GM19351 (cell line): ENCODE measurements around the gene NOP14.
"Not testable (repeated sequence)": the region's sequence is repeated elsewhere in the genome, so short reads cannot be mapped to it uniquely, and the experiment has no call there.

Experiments used
- ATAC-seq: cut with Tn5 transposase; IDR thresholded peaks from one replicate; pipeline ENCODE4 v1.9.1; 2021; ENCODE audit warnings: mild to moderate bottlenecking, moderate library complexity; ENCODE audit not compliant: unreplicated experiment

The NOP14 gene

DNA sequence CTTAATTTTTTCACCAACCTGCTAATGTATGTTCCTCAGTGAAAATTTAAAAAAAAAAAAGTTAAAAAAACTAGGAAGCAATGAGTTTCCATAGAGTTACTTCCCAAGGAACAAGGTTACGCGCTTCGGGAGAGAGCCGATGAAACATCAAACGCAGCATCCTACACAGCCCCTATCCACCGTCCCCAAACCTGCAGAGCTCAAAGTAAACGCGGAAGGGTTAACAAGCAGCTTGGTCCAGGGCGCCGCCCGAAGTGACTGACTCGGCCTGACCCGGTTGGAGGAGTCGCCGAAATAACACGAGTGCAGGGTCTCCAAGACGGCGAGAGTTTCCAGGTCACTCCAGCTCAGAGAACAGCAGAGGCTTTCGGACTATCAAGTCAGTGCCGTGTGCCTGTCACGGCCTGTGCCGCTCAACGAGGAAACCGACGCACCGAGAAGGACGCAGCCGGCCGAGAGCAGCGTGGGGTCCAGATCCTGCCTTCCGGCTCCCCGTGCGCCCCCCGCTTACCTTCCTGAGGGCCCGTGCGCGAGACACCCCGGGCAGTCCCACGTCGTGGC, 512 bp downstream of the NOP14 start:
- peak; percentile 16 for ATAC-seq

DNA sequence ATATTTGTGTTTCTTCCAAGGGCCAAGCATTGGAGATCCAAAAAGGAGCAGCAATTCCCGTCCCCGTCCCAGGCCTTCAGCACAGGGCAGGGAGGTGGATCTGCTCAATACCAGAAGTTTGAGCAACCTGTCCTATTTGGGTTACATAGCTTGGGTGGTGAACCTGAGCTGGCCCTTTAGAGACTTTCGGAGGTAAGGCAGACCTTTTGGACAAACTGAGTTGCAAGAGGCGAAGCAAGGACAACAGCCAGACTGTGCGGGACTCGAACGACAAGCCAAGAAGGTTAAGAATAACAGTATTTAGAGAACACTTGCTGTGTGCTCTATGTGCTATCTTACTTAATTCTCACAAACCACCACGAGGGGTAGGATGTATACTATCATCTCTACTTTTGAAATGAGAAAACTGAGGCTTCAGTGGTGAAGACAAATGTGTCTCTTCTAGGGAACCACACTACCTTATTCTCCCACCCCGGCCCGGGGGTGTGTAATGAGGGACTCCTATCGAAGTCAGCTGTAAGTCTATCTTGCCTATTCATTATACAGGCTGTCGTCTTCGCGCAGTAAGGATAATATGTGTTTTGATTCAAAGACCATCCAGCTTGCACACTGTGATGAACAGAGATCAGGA, 1.3 kb downstream of the NOP14 start:
- ATAC-seq = no peak

DNA sequence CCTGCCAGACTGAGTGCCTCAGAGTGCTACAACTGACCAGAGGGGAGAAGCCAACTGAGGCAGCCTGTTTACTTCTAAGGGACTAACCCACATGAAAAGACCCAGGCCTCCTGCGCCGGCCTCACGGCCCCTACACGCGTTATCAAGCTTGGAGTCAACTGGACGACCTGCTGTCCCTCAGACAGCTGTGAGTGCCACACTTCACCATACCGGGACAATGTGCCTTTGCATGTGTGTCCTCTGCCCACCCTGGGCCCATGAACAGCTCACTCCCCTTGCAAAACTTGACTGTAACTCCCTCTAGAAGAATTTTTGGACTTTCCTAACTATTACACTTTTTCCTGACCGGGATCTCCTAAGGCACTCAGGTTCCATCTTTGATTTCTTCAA, 1.8 kb downstream of the NOP14 start:
- no peak for ATAC-seq

DNA sequence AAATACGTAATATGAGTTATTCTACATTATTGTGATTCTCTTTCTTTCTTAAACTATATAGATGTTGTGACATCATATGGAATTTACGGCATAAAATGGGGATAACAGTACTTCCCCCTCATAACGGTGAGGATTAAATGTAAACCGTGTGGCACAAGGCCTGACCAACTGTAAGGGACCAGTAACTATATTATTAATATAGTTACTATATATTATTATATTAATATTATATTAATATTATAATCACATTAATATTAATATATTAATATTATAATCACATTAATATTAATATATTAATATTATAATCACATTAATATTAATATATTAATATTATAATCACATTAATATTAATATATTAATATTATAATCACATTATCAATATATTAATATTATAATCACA, 2.8 kb downstream of the NOP14 start:
- ATAC-seq = not testable (repeated sequence)

DNA sequence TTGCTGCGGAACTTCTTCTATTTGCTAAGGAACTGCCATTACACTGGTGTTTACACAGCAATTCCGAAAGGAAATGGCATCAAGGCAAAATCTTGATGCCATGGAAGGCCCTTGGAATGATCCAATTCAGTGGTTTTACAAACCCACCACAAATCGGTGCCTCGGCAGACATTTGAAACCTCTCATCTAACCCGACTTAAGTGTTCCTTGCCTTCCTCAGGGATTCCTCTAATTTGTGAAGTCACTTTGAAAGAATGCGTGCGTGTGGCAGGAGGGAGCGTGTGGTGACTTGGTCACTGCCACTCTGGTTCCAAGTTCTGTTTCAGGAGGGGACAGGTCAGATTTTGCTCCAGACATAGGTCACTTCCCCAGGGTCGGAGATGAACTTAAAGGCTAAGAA, 4.8 kb downstream of the NOP14 start:
- no peak for ATAC-seq

DNA sequence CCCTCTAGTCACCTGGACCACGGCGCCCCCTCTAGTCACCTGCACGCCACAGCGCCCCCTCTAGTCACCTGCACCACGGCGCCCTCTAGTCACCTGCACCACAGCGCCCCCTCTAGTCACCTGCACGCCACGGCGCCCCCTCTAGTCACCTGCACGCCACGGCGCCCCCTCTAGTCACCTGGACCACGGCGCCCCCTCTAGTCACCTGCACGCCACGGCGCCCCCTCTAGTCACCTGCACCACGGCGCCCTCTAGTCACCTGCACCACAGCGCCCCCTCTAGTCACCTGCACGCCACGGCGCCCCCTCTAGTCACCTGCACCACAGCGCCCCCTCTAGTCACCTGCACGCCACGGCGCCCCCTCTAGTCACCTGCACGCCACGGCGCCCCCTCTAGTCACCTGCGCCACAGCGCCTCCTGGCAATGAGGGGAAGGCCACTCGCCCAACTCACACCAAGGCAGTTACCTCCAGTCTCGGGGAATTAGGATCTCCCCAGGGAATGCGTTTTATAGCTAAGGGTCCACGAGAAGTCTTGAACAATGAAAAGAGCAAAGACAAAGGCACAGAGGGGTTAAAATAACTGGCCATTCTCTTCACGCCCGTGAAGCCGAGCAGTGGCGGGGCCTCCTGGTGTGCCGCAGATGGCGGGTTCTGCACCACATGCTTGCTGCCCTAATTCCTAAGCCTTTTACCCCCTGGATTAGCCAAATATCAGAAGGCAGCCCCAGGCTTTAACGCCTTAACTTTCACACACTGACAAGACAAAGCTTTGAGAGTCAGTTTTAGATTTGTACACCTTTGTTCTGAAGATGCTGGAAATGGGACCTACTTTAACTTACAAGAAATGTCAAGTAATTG, 7.8 kb downstream of the NOP14 start:
- not testable (repeated sequence) for ATAC-seq

DNA sequence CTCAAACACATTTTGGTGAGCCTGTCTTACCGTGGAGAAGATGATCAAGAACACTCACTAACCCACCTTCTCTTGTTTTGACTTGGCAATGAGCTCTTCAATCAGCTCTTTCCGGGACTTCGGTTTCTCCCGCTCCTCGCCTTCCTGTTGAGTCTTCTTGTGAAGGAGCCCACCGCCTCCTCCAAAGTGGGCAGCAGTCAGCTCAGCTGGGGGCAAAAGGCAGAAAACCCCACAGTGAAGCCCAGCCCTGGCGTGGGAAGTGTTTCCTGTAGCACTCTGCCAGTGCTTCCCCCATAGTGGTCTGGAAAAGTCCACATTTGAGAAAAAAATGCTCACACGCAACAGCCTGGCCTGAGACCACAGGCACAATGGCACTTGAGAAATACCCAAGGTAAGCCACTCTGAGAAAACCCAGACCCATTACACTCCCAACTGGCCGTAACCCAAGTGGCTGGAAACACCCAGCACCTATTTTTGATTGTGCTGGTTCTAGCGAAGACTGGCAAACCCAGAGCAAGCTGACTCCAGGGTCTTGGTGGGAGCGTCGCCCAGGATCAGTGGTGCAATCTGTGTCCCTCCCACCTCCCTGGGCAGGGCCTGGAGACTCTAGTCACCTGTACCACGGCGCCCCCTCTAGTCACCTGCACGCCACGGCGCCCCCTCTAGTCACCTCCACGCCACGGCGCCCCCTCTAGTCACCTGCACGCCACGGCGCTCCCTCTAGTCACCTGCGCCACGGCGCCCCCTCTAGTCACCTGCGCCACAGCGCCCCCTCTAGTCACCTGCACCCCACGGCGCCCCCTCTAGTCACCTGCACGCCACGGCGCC, 8.6 kb downstream of the NOP14 start:
- peak; percentile 65 for ATAC-seq

DNA sequence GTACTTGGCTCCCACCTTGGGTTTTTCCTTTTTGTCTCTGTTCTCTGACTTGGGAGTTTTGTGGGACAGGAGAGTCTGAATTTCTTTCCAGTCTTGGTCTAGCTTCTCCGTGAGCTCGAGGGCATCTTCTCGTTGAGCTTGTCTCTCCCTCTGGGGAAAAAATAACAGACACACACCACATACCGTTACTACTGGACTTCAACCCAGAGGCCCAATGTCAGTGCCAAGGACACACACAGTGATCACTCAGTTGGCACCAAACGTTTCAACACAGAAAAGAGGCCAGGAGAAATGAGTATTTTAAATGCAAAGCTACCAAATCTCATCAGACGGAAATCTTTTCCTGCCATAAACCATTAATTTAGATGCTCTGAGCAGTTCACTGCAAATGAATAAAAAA, 9.7 kb downstream of the NOP14 start:
- ATAC-seq = no peak

DNA sequence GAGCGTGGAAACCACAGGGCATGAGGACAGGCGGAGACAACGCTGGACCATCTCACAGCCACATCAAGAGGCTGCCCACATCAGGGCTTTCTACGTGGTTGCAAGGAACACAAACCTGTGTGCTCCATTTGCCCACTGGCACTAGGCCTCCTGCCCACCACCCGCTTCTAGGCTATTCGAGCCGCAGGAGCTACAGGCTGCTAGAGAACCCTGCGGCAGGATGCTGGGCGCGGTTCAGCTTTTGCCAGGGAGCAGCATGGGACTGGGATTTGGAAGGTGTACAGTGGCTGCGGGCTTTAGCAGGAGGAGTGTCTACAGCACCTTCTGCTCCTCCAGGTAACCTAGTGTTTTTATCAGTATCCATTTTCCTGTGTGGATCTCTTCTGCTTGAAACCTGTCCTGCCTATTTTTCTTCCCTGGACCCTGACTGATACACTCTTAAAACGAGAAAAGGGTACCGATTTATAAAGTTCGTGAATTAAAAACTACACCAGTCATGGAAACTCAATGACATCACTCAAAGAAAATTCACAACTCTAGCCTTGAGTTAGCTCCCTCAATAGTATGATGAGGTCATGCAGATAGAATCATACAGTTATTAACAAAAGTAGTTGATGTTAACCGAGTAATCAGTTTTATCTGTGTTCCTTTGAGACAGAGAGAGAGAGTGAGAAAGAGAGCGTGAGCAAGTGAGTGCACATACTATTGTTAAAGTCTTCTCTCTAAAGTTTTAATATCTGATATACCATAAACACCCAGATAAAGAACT, 12.8 kb downstream of the NOP14 start:
- ATAC-seq = no peak

DNA sequence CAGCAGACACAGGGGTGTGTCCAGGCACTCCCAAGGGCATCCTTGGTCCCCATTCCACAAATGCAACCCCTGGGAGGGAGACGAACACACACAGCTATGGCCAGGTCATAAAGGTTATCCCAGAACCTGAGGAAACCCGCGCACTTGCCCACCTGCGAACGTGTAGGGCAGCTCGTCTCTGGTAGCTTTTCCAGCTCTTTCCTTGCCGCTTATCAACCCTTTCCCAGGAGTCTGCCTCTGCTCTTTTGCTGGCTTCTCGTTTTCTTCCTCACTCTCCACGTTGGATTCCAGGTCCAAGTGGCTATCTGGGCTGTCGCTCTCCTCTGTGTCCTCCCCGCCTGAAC, 13.5 kb downstream of the NOP14 start:
- no peak for ATAC-seq

DNA sequence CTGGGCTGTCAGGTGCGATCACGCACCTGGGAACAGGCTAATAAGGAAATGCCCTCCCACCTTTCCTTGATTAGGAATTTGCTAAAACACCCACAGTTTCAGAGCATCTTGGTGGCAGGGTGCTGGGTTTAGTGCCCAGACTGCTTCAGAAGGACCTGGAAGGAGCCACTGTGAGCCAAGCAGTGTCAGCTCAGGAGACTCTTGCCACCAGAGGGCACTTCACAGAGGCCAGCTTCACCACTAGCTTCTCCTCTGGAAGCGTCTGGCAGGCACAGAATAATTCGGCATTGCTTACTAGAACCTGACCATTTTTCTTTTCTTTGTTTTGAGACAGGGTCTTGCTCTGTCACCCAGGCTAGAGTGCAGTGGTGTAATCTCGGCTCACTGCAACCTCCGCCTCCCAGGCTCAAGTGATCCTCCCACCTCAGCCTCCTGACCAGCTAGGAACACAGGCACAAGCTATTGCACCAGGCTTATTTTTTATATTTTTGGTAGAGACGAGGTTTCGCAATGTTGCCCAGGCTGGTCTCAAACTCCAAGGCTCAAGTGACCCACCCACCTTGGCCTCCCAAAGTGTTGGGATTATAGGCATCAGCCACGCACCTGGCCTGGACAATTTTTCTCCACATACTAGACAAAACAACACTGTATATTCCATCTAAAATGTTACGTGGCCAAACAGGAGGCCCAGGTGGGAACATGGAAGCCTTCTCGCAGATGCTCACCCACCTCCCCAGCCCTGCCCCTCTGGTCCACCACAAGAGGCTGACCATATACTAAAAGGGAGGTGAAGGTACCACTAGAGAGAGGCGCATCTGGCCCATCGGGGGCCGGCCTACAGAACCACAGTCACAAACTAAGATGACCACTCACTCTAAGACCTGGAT, 14.1 kb downstream of the NOP14 start:
- ATAC-seq = no peak

DNA sequence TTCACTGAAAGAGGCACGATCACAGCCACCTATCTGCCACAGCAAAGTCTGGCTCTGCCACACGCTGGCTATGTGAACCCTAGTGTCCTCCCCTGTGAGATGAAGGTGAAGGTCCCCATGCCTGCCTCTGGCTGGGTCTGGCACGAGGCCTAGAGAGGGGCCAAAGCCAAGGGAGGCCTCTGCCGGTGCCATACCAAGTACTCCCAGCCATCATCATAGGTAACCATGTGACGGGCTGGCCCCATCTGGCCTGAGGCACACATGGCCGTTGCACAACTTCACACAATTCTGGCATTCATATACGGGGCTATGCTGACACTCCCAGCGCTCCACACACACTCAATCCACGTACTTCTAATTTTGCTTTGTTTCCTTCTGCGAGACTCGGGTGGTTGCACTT, 15.3 kb downstream of the NOP14 start:
- ATAC-seq = no peak

DNA sequence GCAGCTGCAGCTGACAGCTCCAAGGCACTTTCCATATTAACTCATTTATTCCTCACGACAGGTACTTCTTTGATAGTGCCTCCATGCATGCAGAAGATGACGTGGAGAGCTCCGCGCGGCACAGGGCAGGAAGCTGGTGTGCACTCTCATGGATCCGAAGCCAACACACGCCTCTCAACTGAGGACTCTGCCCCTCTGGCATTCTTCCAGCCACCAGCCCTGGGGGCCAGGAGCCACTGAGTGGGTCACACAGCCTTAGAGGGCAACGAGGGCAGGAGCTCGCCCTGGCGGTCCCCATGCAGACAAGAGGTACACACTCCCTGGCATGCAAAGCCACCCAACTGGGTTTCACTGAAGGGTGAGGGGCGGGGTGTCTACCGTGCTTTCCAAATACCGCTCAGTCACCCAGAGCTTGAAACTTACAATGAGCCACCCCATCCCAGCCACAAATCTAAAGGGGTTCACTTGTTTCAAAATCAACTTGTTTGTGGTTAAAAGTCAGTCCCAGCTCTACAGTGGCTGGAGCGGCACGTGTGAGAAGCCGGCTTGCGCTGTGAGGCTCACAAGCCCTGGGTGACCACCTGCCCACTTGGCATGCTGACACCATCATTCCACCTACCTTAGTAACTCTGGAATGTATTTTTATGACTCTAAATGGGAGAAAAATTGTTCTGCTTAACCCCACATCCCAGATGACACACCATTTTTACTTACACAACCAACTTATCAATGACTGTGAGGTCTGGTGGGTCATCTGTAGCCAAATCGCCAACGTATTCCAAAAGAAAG, 16.2 kb downstream of the NOP14 start:
- no peak for ATAC-seq

DNA sequence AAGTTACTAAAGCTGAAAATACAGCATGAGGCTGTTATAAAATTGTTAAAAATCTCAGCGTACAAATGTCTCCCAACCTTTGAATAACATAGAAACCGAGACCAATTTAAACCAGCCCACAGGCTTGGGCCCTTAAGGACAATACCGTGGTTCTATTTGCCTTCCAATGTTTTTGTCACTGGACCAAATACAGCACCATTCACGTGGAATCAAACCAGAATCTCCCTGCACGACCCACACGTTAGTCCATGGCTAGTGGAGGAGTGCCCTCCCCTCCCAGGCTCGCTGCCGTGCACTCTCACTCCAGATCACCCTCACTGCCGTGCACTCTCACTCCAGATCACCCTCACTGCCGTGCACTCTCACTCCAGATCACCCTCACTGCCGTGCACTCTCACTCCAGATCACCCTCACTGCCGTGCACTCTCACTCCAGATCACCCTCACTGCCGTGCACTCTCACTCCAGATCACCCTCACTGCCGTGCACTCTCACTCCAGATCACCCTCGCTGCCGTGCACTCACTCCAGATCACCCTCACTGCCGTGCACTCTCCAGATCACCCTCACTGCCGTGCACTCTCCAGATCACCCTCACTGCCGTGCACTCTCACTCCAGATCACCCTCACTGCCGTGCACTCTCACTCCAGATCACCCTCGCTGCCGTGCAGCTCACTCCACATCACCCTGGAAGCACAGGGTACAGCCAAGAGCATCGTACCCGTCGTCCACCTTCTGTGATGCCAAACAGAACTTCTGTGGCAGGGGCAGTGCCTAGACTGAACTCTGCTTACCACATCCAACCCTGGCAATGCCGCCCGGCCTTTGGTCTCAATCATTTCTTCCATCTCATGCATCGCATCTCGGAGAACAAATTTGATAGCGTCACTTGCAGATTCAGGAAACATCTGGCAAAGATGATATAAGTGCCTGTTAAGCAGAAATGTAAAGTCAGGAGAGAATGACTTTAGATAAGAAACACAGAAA, 17.3 kb downstream of the NOP14 start:
- not testable (repeated sequence) for ATAC-seq

DNA sequence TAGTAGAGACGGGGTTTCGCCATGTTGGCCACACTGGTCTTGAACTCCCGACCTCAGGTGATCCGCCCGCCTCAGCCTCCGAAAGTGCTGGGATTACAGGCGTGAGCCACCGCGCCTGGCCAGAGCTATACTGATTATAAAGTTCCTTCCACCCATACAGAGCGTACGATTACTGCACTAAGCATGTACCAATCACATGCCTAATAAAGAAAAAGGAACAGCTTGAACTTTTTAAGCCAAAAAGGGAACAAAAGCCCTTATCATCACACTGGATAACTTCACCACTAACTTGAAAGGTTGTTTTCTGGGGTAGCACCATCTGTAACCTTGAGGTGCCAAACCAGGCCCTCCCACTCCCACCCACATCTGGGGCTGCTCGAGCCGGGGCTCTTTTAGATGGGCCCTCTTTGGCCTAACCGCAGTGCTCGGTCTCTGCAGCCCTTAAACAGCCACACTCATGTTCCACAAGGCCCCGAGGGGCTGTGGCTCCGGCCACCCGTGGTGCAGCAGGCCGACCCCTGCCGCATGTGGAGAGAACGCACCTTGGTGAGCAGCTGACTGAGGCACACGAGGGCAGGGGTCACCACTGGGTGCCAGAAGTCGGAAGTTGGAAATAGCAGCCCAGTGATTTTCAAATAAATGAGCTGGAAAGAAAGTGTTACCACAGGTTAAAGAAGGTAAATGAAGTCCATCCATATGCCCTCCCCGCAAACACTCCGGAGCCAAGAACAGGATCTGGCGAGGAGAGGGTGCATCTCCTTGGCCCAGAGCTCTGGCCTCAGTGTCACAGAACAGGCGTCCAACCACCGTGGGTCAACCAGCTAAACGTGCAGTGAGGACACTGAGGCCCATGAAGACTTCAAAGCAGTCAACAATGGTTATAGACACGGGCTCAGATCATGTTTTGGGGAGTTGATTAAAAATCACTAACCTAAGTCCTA, 18.4 kb downstream of the NOP14 start:
- no peak for ATAC-seq

DNA sequence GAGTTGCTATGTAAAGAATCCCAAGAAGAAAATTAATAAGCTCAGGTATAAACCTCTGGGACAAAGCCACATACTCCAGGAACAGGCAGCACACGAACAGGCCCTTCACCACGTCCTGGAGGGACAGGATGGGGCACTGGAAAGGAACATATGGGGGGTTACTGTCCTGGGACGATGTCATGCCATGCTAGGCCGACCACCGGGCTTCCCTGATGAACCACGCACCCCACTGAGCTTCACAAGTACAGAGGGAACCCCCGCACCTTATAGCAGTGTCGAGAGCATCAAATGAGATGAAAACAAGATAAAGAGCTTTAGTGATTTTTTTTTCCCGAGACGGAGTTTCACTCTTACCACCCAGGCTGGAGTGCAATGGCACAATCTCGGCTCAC, 19.1 kb downstream of the NOP14 start:
- no peak for ATAC-seq
